Measurements from ENCODE around the gene TULP1. TPM values are rescaled to one million over a fixed set of nuclear protein-coding genes. Genes with fewer than 3 reads are reported as not detected.
"Not testable (repeated sequence)": the region's sequence is repeated elsewhere in the genome, so short reads cannot be mapped to it uniquely, and the experiment has no call there.

Gene TULP1
- total RNA-seq, 4 donors from 2014 or later, result 0.72 to 0.83 TPM; not detected in 2

DNA sequence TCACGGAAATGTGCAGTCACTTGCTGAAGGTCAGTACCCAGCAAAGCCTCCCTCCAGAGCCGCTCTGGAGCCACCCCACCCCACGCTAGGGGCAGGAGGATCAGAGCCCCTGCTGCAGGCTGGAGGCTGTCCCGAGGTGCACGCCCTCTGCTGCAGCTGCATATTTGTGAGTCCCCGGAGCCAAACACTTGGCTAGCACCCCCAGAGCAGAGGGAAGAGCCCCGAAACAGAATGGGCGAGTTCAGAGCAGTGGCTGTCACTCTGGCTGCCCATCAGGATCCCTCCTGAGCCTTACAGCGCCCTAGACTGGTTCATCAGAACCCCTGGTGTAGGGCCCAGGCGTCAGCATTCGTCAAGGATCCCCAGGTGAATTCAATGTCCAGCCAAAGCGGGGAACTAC is 9.5 kb upstream of the TULP1 start:
- no peaks in the 10 kb centered on the region for H3K9me3 ChIP-seq
- TF ChIP-seq, protein P1, sequence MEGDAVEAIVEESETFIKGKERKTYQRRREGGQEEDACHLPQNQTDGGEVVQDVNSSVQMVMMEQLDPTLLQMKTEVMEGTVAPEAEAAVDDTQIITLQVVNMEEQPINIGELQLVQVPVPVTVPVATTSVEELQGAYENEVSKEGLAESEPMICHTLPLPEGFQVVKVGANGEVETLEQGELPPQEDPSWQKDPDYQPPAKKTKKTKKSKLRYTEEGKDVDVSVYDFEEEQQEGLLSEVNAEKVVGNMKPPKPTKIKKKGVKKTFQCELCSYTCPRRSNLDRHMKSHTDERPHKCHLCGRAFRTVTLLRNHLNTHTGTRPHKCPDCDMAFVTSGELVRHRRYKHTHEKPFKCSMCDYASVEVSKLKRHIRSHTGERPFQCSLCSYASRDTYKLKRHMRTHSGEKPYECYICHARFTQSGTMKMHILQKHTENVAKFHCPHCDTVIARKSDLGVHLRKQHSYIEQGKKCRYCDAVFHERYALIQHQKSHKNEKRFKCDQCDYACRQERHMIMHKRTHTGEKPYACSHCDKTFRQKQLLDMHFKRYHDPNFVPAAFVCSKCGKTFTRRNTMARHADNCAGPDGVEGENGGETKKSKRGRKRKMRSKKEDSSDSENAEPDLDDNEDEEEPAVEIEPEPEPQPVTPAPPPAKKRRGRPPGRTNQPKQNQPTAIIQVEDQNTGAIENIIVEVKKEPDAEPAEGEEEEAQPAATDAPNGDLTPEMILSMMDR (IDR thresholded peaks at IDR 0.05), result no peak
- TF ChIP-seq POLR2AphosphoS5 (IDR thresholded peaks at IDR 0.05), result no peak
- TF ChIP-seq EP300 (IDR thresholded peaks at IDR 0.05), result no peak
- TF ChIP-seq POLR2A (IDR thresholded peaks at IDR 0.05), result no peak
- 61% methylated on average over 6 of the region's 12 CpGs for WGBS

DNA sequence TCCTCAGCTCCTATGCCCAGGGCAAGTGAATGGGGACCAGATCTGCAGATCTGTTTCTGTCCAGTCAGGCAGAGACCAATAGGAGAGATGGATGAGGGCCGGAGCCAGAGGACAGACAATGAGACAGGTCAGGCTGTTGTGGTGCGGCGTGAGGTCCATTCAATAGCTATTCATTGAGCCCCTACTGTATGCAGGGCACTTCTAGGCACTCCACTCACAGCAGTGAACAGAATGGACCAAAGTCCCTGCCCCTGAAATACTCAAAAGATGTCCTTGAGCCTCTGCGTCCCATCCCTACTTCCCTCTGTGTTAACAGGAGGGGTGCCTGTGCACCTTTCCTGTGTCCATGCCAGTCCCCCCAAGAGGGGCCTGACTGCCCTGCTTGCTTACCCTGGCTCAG is 8.5 kb upstream of the TULP1 start:
- Histone ChIP-seq H3K27ac (no peak overlapping the region), H3K36me3 (no peaks in the 10 kb centered on the region), H3K4me1 (peaks cover 5% of the 10 kb centered on the region), H3K9me3 (no peaks in the 10 kb centered on the region), H3K4me3 (no peak overlapping the region), H3K27me3 (no peaks in the 10 kb centered on the region)
- TF ChIP-seq EP300 (IDR thresholded peaks at IDR 0.05) (no peak), POLR2A (IDR thresholded peaks at IDR 0.05) (no peak), POLR2AphosphoS5 (IDR thresholded peaks at IDR 0.05) (no peak)
- TF ChIP-seq, protein P1 (IDR thresholded peaks at IDR 0.05), result no peak
- DNase-seq (ENCODE audit: low spot score in 2 of 2), result no peak
- 100% methylated on average over 3 of the region's 4 CpGs for WGBS

More for the DNA sequence above, 9.5 kb upstream of the TULP1 start:
- H3K27ac ChIP-seq, result no peak overlapping the region
- no peaks in the 10 kb centered on the region for H3K27me3 ChIP-seq
- no peaks in the 10 kb centered on the region for H3K36me3 ChIP-seq
- DNase-seq (ENCODE audit: low spot score in 2 of 2), result no peak
- H3K4me3 ChIP-seq, result no peak overlapping the region
- H3K4me1 ChIP-seq, result peaks cover 5% of the 10 kb centered on the region

DNA sequence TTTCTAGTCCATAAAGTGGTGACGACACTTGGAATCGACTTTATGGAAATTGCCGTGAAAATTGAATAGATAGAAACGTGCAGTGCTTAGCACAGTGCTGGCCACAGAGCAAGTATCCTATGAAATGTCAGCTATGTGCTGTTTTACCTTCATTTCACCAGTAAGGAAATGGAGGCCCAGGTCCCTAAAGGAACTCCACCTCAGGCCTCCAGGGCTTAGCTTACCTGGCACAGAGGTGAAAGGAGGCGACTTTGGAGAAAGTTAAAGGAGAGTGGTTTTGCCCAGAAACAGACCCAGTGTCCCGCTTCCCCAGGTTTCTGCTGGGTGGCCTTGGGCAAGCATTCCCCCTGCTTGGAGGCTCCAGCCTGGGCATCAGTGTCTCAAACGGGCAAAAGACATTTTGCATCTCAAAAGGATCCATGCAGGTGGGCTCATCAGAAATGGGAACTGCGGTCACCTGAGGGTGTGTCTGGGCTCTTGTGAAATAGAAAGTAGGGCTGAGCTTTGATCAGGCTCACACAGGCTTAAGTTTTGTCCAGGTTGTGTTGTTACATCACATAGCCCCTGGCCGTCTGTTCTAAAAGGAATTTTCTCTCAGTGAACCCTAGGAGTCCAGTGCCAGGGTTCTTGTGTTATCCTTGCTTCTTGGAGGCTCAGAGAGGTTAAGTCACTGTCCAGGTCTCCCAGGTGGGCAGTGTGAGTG is 6.8 kb upstream of the TULP1 start:
- Histone ChIP-seq H3K4me1 (peaks cover 5% of the 10 kb centered on the region), H3K27me3 (no peaks in the 10 kb centered on the region), H3K9me3 (no peaks in the 10 kb centered on the region), H3K4me3 (no peak overlapping the region), H3K36me3 (no peaks in the 10 kb centered on the region), H3K27ac (no peak overlapping the region)
- WGBS, result 80% methylated on average over 9 of the region's 9 CpGs
- TF ChIP-seq POLR2A (IDR thresholded peaks at IDR 0.05) (no peak), POLR2AphosphoS5 (IDR thresholded peaks at IDR 0.05) (no peak), EP300 (IDR thresholded peaks at IDR 0.05) (no peak)
- TF ChIP-seq, protein P1 (IDR thresholded peaks at IDR 0.05), result no peak
- DNase-seq (ENCODE audit: low spot score in 2 of 2), result no peak

DNA sequence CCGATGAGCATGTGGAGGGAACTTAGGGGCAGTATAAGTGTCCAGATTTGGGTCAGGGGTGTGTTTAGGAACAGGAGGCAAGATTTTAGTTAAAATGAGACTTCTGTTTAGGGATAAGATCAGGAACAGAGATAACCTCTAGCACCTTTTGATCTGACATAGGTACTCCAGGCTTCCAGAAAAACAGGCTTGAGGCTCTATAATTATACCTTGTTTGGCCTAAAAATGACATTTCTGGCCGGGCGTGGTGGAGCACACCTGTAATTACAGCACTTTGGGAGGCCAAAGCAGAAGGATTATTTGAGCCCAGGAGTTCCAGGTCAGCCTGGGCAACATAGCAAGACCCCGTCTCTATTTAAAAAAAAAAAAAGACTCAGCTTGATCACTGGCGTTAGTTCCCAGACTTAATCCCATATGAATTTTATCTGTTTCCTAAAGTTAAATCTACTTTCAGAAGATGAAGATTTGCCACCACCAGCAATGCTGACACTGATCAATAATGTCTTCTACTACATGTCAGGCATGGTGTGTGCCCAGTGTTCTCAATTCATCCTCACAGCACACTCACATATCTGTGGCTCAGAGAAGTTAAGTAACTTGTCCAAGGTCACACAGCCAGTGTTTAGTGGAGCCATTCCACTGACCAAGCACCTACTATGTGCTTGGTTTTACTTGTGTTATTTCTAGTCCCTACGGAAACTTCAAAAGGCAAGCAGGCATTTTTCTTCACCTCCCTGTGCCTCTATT is 6.0 kb upstream of the TULP1 start:
- TF ChIP-seq POLR2AphosphoS5 (IDR thresholded peaks at IDR 0.05), result no peak
- TF ChIP-seq EP300 (IDR thresholded peaks at IDR 0.05), result no peak
- TF ChIP-seq POLR2A (IDR thresholded peaks at IDR 0.05), result no peak
- TF ChIP-seq, protein P1 (IDR thresholded peaks at IDR 0.05), result no peak
- WGBS, result 94% methylated on average over 6 of the region's 6 CpGs
- no peaks in the 10 kb centered on the region for H3K36me3 ChIP-seq

DNA sequence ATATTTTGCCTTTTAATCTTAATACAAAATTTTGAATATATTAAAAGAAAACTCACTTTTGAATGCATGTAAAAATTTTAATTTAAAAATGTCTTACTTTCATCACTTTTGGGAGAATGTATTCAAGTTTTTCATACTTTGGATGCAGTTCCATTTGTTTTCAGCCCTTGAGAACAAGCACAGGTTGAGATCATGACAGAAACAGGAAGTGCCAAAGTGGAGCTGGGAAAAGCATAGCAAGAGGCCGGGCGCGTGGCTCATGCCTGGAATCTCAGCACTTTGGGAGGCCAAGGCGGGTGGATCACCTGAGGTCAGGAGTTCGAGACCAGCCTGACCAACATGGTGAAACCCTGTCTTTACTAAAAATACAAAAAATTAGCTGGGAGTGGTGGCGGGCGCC is 5.3 kb upstream of the TULP1 start:
- not testable (repeated sequence) for H3K36me3 ChIP-seq; DNase-seq (ENCODE audit: low spot score in 2 of 2); H3K4me1 ChIP-seq; H3K9me3 ChIP-seq; H3K27ac ChIP-seq; H3K4me3 ChIP-seq; H3K27me3 ChIP-seq
- 85% methylated on average over 7 of the region's 7 CpGs for WGBS

More for the DNA sequence above, 6.0 kb upstream of the TULP1 start:
- H3K27me3 ChIP-seq, result no peaks in the 10 kb centered on the region
- peaks cover 5% of the 10 kb centered on the region for H3K4me1 ChIP-seq
- no peak for DNase-seq (ENCODE audit: low spot score in 2 of 2)
- H3K9me3 ChIP-seq, result no peaks in the 10 kb centered on the region
- H3K27ac ChIP-seq, result no peak overlapping the region
- H3K4me3 ChIP-seq, result no peak overlapping the region

Measured in suprapubic skin (tissue), 4 donors.